ENCODE results near the gene STPG3. TPM values are rescaled to one million over a fixed set of nuclear protein-coding genes. Genes with fewer than 3 reads are reported as not detected.

The STPG3 gene
- total and polyA plus RNA-seq, 2 of the 13 experiments (the other 11 are each of a cell fraction or from before 2014, with no cell fraction given): not detected

- TF ChIP-seq, protein P1, sequence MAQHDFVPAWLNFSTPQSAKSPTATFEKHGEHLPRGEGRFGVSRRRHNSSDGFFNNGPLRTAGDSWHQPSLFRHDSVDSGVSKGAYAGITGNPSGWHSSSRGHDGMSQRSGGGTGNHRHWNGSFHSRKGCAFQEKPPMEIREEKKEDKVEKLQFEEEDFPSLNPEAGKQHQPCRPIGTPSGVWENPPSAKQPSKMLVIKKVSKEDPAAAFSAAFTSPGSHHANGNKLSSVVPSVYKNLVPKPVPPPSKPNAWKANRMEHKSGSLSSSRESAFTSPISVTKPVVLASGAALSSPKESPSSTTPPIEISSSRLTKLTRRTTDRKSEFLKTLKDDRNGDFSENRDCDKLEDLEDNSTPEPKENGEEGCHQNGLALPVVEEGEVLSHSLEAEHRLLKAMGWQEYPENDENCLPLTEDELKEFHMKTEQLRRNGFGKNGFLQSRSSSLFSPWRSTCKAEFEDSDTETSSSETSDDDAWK (CRISPR knock-in tag; IDR thresholded peaks at IDR 0.05): no peak
- TF ChIP-seq, protein P2, sequence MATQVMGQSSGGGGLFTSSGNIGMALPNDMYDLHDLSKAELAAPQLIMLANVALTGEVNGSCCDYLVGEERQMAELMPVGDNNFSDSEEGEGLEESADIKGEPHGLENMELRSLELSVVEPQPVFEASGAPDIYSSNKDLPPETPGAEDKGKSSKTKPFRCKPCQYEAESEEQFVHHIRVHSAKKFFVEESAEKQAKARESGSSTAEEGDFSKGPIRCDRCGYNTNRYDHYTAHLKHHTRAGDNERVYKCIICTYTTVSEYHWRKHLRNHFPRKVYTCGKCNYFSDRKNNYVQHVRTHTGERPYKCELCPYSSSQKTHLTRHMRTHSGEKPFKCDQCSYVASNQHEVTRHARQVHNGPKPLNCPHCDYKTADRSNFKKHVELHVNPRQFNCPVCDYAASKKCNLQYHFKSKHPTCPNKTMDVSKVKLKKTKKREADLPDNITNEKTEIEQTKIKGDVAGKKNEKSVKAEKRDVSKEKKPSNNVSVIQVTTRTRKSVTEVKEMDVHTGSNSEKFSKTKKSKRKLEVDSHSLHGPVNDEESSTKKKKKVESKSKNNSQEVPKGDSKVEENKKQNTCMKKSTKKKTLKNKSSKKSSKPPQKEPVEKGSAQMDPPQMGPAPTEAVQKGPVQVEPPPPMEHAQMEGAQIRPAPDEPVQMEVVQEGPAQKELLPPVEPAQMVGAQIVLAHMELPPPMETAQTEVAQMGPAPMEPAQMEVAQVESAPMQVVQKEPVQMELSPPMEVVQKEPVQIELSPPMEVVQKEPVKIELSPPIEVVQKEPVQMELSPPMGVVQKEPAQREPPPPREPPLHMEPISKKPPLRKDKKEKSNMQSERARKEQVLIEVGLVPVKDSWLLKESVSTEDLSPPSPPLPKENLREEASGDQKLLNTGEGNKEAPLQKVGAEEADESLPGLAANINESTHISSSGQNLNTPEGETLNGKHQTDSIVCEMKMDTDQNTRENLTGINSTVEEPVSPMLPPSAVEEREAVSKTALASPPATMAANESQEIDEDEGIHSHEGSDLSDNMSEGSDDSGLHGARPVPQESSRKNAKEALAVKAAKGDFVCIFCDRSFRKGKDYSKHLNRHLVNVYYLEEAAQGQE (IDR thresholded peaks at IDR 0.05; ENCODE audit: borderline replicate concordance in 1 of 2, low read depth in 1 of 2, low read length in 2 of 2): no peak
- TF ChIP-seq, protein P3, sequence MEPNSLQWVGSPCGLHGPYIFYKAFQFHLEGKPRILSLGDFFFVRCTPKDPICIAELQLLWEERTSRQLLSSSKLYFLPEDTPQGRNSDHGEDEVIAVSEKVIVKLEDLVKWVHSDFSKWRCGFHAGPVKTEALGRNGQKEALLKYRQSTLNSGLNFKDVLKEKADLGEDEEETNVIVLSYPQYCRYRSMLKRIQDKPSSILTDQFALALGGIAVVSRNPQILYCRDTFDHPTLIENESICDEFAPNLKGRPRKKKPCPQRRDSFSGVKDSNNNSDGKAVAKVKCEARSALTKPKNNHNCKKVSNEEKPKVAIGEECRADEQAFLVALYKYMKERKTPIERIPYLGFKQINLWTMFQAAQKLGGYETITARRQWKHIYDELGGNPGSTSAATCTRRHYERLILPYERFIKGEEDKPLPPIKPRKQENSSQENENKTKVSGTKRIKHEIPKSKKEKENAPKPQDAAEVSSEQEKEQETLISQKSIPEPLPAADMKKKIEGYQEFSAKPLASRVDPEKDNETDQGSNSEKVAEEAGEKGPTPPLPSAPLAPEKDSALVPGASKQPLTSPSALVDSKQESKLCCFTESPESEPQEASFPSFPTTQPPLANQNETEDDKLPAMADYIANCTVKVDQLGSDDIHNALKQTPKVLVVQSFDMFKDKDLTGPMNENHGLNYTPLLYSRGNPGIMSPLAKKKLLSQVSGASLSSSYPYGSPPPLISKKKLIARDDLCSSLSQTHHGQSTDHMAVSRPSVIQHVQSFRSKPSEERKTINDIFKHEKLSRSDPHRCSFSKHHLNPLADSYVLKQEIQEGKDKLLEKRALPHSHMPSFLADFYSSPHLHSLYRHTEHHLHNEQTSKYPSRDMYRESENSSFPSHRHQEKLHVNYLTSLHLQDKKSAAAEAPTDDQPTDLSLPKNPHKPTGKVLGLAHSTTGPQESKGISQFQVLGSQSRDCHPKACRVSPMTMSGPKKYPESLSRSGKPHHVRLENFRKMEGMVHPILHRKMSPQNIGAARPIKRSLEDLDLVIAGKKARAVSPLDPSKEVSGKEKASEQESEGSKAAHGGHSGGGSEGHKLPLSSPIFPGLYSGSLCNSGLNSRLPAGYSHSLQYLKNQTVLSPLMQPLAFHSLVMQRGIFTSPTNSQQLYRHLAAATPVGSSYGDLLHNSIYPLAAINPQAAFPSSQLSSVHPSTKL (CRISPR knock-in tag; IDR thresholded peaks at IDR 0.05): no peak
- TF ChIP-seq RAD51 (IDR thresholded peaks at IDR 0.05; ENCODE audit: borderline replicate concordance) (no peak), ZNF619 (CRISPR knock-in tag; IDR thresholded peaks at IDR 0.05) (no peak), U2AF2 (IDR thresholded peaks at IDR 0.05; ENCODE audit: low read depth, low read length) (no peak), ZNF839 (CRISPR knock-in tag; IDR thresholded peaks at IDR 0.05; ENCODE audit: borderline replicate concordance) (no peak), ZNF782 (CRISPR knock-in tag; IDR thresholded peaks at IDR 0.05; ENCODE audit: borderline replicate concordance) (no peak), KMT2A (CRISPR knock-in tag; IDR thresholded peaks at IDR 0.05) (no peak), SCMH1 (CRISPR knock-in tag; IDR thresholded peaks at IDR 0.05; ENCODE audit: borderline replicate concordance) (no peak), KDM2A (CRISPR knock-in tag; IDR thresholded peaks at IDR 0.05; ENCODE audit: borderline replicate concordance, low read depth) (no peak), ZBTB26 (CRISPR knock-in tag; IDR thresholded peaks at IDR 0.05; ENCODE audit: borderline replicate concordance) (no peak), KLF16 (CRISPR knock-in tag; IDR thresholded peaks at IDR 0.05) (no peak), ZBTB37 (CRISPR knock-in tag; IDR thresholded peaks at IDR 0.05) (no peak)
- TF ChIP-seq, protein P4, sequence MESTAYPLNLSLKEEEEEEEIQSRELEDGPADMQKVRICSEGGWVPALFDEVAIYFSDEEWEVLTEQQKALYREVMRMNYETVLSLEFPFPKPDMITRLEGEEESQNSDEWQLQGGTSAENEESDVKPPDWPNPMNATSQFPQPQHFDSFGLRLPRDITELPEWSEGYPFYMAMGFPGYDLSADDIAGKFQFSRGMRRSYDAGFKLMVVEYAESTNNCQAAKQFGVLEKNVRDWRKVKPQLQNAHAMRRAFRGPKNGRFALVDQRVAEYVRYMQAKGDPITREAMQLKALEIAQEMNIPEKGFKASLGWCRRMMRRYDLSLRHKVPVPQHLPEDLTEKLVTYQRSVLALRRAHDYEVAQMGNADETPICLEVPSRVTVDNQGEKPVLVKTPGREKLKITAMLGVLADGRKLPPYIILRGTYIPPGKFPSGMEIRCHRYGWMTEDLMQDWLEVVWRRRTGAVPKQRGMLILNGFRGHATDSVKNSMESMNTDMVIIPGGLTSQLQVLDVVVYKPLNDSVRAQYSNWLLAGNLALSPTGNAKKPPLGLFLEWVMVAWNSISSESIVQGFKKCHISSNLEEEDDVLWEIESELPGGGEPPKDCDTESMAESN (CRISPR knock-in tag; conservative IDR thresholded peaks at IDR 0.05): 0 out of 2 replicates have a peak, but pooled peaks have one; percentile 10
These were observed 43.7 kb downstream of the STPG3 start (continued) for GRCh38 chr9:137294681-137295237.

All from HepG2 (cell line).